Coronary artery (tissue), 2 donors: ENCODE data around the gene TRPV4.

Experiments
- DNase-seq: peaks from one replicate; pipeline ENCODE4 v3.0.0-alpha.2; 2017; ENCODE audit warnings: low spot score
- H3K27ac ChIP-seq, 2 donors: fragments of 200-600 bp; sonication (generic); one replicate each; pipeline ENCODE4 v1.5.1; 2016 to 2019
- H3K4me3 ChIP-seq: fragments of 200-600 bp; sonication (generic); 2 replicates; pipeline ENCODE4 v1.5.1; 2016; ENCODE audit warnings: mild to moderate bottlenecking, moderate library complexity
- CTCF ChIP-seq: fragments of 200-600 bp; sonication (generic); IDR thresholded peaks from one replicate; pipeline ENCODE4 v1.5.1; 2019; ENCODE audit warnings: antibody characterized with exemption

TRPV4 gene

GRCh38 chr12:109832541-109833306, 474 bp downstream of the TRPV4 start:
- no peak for TF ChIP-seq CTCF
- no peak for DNase-seq
- peak overlapping the region; percentile 74 for H3K4me3 ChIP-seq
- no peak overlapping the region for H3K27ac ChIP-seq

- H3K4me3 ChIP-seq: no peak overlapping the region
- no peak overlapping the region for H3K27ac ChIP-seq
- no peak for TF ChIP-seq CTCF
- no peak for DNase-seq
These were observed 1.3 kb downstream of the TRPV4 start for GRCh38 chr12:109831929-109832328.

- no peak for TF ChIP-seq CTCF
- Histone ChIP-seq H3K4me3 (no peak overlapping the region), H3K27ac (no peak overlapping the region)
- DNase-seq: no peak
These were observed 1.8 kb downstream of the TRPV4 start for GRCh38 chr12:109831365-109831764.

- TF ChIP-seq CTCF: no peak
- Histone ChIP-seq H3K27ac (no peak overlapping the region), H3K4me3 (no peak overlapping the region)
- DNase-seq: no peak
These were observed 2.5 kb downstream of the TRPV4 start for GRCh38 chr12:109830718-109831117.

- no peak overlapping the region for H3K27ac ChIP-seq
- no peak for DNase-seq
- no peak for TF ChIP-seq CTCF
- H3K4me3 ChIP-seq: no peak overlapping the region
These were observed 2.9 kb downstream of the TRPV4 start for GRCh38 chr12:109830267-109830666.

GRCh38 chr12:109829667-109830066, 3.5 kb downstream of the TRPV4 start:
- TF ChIP-seq CTCF: no peak
- no peak for DNase-seq
- Histone ChIP-seq H3K4me3 (no peak overlapping the region), H3K27ac (no peak overlapping the region)

GRCh38 chr12:109828754-109829511, 4.3 kb downstream of the TRPV4 start:
- H3K27ac ChIP-seq: peak overlapping the region in 1 of 2 donors; percentile 69
- H3K4me3 ChIP-seq: no peak overlapping the region
- no peak for TF ChIP-seq CTCF
- DNase-seq: no peak
